Adipocyte (in vitro differentiated cells): ENCODE data around the gene PRTN3.
A peak's percentile ranks its signal among the peaks of the same experiment; 100 is the strongest.

Experiments used
- DNase-seq: peaks from one replicate; pipeline ENCODE4 v3.0.0-alpha.2; 2015; ENCODE audit warnings: low read depth
- H3K27me3 ChIP-seq: replicated peaks from 2 replicates; pipeline ENCODE4 v1.7.0; 2013; ENCODE audit warnings: mild to moderate bottlenecking, low read length, moderate library complexity; ENCODE audit not compliant: control insufficient read depth, insufficient read depth
- H3K36me3 ChIP-seq: 2 replicates; pipeline ENCODE4 v1.7.0; 2013; ENCODE audit warnings: low read length, mild to moderate bottlenecking, moderate library complexity; ENCODE audit not compliant: control insufficient read depth, insufficient read depth, severe bottlenecking
- H3K4me1 ChIP-seq: 2 replicates; pipeline ENCODE4 v1.7.0; 2013; ENCODE audit warnings: mild to moderate bottlenecking, low read length, moderate library complexity; ENCODE audit not compliant: control insufficient read depth, insufficient read depth
- H3K4me3 ChIP-seq: 2 replicates; pipeline ENCODE4 v1.7.0; 2013; ENCODE audit warnings: mild to moderate bottlenecking, low read length, moderate library complexity
- H3K9ac ChIP-seq: 2 replicates; pipeline ENCODE4 v1.7.0; 2013; ENCODE audit warnings: mild to moderate bottlenecking, low read length, moderate library complexity
- H3K9me3 ChIP-seq: 2 replicates; pipeline ENCODE4 v1.7.0; 2013; ENCODE audit warnings: mild to moderate bottlenecking, low read length, moderate library complexity; ENCODE audit not compliant: control insufficient read depth

PRTN3 gene

GRCh38 chr19:840519-841206 lies at the start of gene PRTN3:
TSS of gene PRTN3 (plus strand) at chr19:840999. CDS start at chr19:841009, 10 bp downstream.
- H3K4me3 ChIP-seq = no peak within 1 kb of the TSS
- H3K27me3 ChIP-seq = peaks cover 8% of the 10 kb centered on the region
- no peaks in the 10 kb centered on the region for H3K36me3 ChIP-seq
- H3K9me3 ChIP-seq = no peaks in the 10 kb centered on the region
- H3K4me1 ChIP-seq = peaks cover 2% of the 10 kb centered on the region
- no peak for DNase-seq
- no peak within 1 kb of the TSS for H3K9ac ChIP-seq

- Histone ChIP-seq H3K27me3 (no peaks in the 10 kb centered on the region), H3K4me3 (no peak overlapping the region), H3K4me1 (peaks cover 24% of the 10 kb centered on the region), H3K9me3 (no peaks in the 10 kb centered on the region), H3K36me3 (no peaks in the 10 kb centered on the region), H3K9ac (no peak overlapping the region)
- no peak for DNase-seq
Observed at GRCh38 chr19:791007-791566, 49.7 kb upstream of the PRTN3 start.

GRCh38 chr19:791567-792305 lies 49.1 kb upstream of the PRTN3 start:
- Histone ChIP-seq H3K36me3 (no peaks in the 10 kb centered on the region), H3K4me3 (no peak overlapping the region), H3K9ac (no peak overlapping the region), H3K4me1 (peaks cover 27% of the 10 kb centered on the region), H3K9me3 (no peaks in the 10 kb centered on the region), H3K27me3 (no peaks in the 10 kb centered on the region)
- DNase-seq = no peak

GRCh38 chr19:792306-792885 lies 48.4 kb upstream of the PRTN3 start:
- no peak for DNase-seq
- H3K27me3 ChIP-seq = no peaks in the 10 kb centered on the region

GRCh38 chr19:793806-794205 lies 47.0 kb upstream of the PRTN3 start:
- DNase-seq = no peak
- Histone ChIP-seq H3K9ac (no peak overlapping the region), H3K4me3 (no peak overlapping the region), H3K9me3 (no peaks in the 10 kb centered on the region), H3K4me1 (peaks cover 25% of the 10 kb centered on the region), H3K27me3 (no peaks in the 10 kb centered on the region), H3K36me3 (no peaks in the 10 kb centered on the region)

More at GRCh38 chr19:792306-792885, 48.4 kb upstream of the PRTN3 start:
- no peaks in the 10 kb centered on the region for H3K36me3 ChIP-seq
- H3K9me3 ChIP-seq = no peaks in the 10 kb centered on the region
- H3K4me3 ChIP-seq = no peak overlapping the region
- H3K9ac ChIP-seq = no peak overlapping the region
- H3K4me1 ChIP-seq = peaks cover 27% of the 10 kb centered on the region

GRCh38 chr19:795073-795611 lies 45.7 kb upstream of the PRTN3 start:
- peaks cover 23% of the 10 kb centered on the region for H3K4me1 ChIP-seq
- peak overlapping the region; percentile 93 for H3K9ac ChIP-seq
- H3K27me3 ChIP-seq = no peaks in the 10 kb centered on the region
- DNase-seq = no peak
- no peaks in the 10 kb centered on the region for H3K9me3 ChIP-seq
- peaks cover 7% of the 10 kb centered on the region for H3K36me3 ChIP-seq
- peak overlapping the region; percentile 80 for H3K4me3 ChIP-seq

GRCh38 chr19:795691-796581 lies 44.9 kb upstream of the PRTN3 start:
- DNase-seq = no peak
- Histone ChIP-seq H3K4me1 (peaks cover 30% of the 10 kb centered on the region), H3K9me3 (no peaks in the 10 kb centered on the region), H3K9ac (peak overlapping the region; percentile 93), H3K36me3 (peaks cover 12% of the 10 kb centered on the region), H3K4me3 (peak overlapping the region; percentile 80), H3K27me3 (no peaks in the 10 kb centered on the region)

- Histone ChIP-seq H3K9ac (peak within 1 kb of the TSS; percentile 98), H3K36me3 (peaks cover 12% of the 10 kb centered on the region), H3K9me3 (no peaks in the 10 kb centered on the region), H3K27me3 (no peaks in the 10 kb centered on the region), H3K4me1 (peaks cover 40% of the 10 kb centered on the region), H3K4me3 (peak within 1 kb of the TSS; percentile 98)
- DNase-seq = peak; percentile 100
Observed at GRCh38 chr19:796692-797527, 43.9 kb upstream of the PRTN3 start, which contains the start of gene PTBP1. TSS of gene PTBP1 (plus strand) at chr19:797452. CDS start at chr19:797498, 46 bp downstream.

GRCh38 chr19:797528-798414 lies 43.0 kb upstream of the PRTN3 start:
- Histone ChIP-seq H3K4me3 (peak overlapping the region; percentile 98), H3K4me1 (peaks cover 48% of the 10 kb centered on the region), H3K9me3 (no peaks in the 10 kb centered on the region), H3K36me3 (peaks cover 12% of the 10 kb centered on the region), H3K27me3 (no peaks in the 10 kb centered on the region), H3K9ac (peak overlapping the region; percentile 98)
- peak; percentile 95 for DNase-seq
